C4-2B (cell line): ENCODE data around the gene TMEM117.

Experiments used
- CTCF ChIP-seq: fragments of 450-650 bp; conservative IDR thresholded peaks from 2 replicates; pipeline ENCODE4 v1.5.1; 2017; ENCODE audit warnings: mild to moderate bottlenecking
- ZFX ChIP-seq: fragments of 450-650 bp; IDR thresholded peaks from 2 replicates; pipeline ENCODE4 v1.6.1; 2017

DNA sequence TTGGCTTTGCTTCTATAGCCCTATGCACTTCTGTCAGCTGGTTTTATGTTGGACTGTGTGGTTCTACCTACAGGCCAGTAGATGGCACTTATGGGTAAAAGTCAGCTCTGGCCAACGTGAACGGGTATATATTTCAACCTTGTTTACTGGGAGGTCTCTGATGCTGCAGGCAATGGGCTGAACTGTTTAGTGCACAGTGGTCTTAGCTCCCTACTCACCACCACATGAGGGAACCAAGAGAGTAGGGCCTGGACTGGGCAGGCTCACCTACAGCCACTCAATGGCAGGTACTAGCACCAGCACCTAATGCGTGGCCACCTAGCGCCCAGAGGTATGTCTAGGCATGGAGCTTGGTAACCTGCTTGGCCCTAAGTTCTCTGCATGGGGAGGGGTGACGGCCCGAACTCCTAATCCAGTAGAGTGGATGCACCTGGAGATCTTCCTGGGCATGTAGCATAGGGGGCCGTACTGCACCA is 481.8 kb downstream of the TMEM117 start:
- TF ChIP-seq CTCF = peak; percentile 63
- TF ChIP-seq ZFX = no peak
